Muscle of back (tissue), 13 donors: ENCODE results near the gene KIF18B. TPM values are rescaled to one million over a fixed set of nuclear protein-coding genes. Genes with fewer than 3 reads are reported as not detected.

Source experiments
- DNase-seq, 3 donors: peaks; one replicate each; pipeline versions ENCODE4 v3.0.0 to v3.0.0-alpha.2; 2013
- long read RNA-seq, 9 donors: transcript quantifications; one replicate each; lab custom pipeline, GENCODE V29; 2026
- polyA plus RNA-seq, 10 donors: library from polyadenylated mRNA; unstranded; fragments of 120-200 nt; gene quantifications; one replicate each; pipeline ENCODE4 v1.2.1, GENCODE V29; 2013; ENCODE audit not compliant: insufficient read length in 10 of 10

The KIF18B gene
- polyA plus RNA-seq, result 10 to 100 TPM in 2 of 10 donors, 1 to 10 TPM in 8; 5.2 to 12.1 (median 7.3) TPM
- long read RNA-seq, donor 1, result 0 reads
- long read RNA-seq, donor 2, result 0 reads
- long read RNA-seq, donor 3, result 0 reads
- long read RNA-seq, donor 4, partial matches to known transcripts, result 5 of 5 reads
- long read RNA-seq, donor 4, other reads (novel, unspliced or antisense), result 0 of 5 reads
- long read RNA-seq, donor 5, result 0 reads
- long read RNA-seq, donor 6, result 0 reads
- long read RNA-seq, donor 7, result 0 reads
- long read RNA-seq, donor 8, partial matches to known transcripts, result 0 of 1 reads
- long read RNA-seq, donor 8, other reads (novel, unspliced or antisense), result 0 of 1 reads
- long read RNA-seq, donor 9, result 0 reads

DNA sequence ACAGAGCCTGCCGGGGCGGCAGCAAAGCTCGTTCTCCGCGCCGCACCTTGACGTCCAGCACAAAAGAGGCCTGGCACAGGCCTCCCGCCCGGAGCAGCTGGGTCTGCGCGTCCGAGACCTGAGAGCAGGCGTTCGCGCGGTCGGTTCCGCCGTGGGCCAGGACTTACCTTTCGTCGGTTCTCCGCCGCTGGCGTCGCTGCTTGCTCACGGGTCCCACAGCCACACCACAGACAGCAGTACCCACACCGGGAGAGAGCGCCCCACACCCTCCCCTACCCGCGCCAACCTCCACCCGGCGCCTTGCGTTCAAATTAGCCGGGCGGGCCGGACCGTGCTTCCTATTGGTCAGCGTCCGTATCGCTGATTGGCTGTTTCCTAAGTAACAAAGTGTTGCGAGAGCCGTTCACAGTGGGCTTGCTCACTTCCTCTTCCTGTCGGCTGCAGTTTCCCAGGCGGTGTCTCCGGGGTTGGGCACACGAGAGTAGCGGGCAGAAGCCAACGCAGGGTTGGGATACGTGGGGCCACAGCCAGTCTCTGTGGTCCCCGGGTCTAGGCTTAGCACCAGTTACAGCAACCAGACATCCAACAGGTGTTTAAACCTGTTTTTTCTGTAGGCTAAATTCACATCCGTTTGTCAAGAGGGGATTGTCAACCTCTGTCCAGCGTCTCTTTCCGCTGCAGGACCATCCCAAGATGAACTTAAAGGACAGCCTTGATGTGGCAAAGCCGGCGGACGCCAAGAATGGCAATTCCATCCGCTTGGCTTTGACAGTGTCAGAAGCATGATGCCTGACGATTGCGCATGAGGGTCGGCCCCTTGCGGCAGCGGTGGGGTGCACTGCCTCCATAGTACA, at the start of gene KIF18B:
Gene KIF18B (minus strand): TSS at position 313 of the 854 bp plus-strand sequence. CDS start 11,429 bp downstream, outside the sequence.
- DNase-seq, result peak; percentile 92 to 96 (median 94)

DNA sequence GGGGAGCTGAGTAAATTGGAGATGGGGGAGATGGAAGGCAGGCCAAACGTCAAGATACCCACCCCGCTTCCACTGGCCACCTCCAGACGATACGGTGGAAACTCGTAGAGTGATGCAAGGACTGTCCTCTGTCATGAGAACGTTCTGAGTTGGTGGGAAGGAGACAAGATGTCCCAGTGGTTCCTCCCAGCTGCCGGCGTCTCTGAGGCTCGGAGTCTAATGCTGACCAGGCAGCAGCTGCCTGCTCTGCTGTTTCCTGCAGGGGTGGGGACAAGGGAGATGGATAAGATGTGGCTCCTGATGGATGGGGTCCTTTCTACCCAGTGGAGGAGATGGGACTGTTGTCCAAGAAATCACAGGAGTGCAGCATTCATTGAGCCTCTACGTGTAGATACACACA, 48.7 kb upstream of the KIF18B start:
- DNase-seq, result no peak

DNA sequence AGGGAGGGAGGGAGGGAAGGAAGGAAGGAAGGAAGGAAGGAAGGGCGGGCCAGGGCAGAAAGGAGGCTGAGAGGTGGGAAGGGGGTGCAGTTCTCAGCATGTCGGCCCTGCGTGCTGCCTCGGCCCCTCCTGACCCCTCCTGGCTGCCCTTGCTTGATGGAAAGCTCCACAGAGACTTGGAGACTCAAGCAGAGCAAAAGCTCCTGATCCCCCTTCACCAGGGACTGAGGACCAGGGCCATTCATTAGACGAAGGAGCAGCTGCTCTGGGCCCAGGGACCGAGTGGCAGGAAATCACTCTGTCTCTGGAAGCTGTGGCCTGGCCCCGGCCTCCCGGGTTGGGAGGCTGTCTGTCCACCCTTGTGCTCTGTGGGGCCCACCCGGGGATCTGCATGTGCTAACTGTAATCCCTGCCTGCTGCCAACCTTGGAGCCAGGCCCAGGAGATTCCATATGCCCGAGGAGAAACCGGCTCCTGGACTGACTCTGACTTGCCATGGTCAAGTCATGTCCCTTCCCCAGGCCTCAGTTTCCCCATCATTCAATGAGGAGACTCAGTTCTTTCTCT, 47.9 kb upstream of the KIF18B start:
- peak in 1 of 3 donors; percentile 46 for DNase-seq

DNA sequence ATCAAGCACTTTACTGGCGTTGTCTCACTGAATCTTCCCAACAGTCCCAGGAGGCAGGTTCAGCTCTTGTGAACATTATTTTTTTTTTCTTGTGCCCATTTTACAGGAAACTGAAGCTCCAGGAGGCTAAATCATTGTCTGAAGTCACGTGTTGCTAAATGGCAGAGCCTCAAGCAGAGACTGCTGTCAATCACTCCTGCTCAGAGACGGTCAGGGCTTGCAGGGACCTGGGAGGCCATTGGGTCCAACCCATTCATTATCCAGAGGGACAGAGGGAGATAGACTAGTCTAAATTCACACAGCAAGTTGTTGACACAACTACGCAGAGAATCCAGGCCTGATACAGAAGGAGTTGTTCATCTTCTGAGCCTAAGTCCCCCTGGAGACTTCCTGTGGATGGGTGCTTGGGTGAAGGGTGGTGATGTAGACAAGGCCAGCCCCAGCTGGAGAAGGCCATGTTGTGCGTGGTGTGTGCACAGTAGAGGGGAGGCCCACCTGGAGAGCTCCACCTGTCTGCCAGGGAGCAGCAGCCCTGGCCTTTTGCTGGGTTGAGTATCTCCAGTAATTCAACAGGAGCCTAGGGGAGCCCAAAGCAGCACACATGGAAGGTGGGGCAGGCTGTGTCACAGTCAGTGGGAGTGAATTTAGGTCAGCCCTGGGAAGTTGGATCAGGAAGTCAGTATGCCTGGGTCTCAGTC, 44.8 kb upstream of the KIF18B start:
- DNase-seq, result no peak

DNA sequence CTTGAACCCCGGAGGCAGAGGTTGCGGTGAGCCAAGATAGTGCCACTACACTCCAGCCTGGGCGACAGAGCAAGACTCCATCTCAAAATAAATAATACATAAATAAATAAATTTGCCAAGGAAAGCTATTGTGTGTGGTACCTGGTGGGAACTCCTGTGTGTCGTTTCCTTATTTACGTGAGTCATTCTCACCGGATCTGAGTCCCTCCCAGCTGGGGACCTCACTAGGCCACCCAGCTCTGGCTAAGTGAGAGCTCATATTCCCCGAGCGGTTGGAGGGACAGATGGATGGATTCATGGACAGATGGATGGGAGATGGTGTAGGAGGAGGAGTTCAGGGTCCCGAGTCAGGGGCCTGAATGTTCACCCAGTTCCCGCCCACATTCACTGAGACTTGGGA, 43.4 kb upstream of the KIF18B start:
- no peak for DNase-seq

DNA sequence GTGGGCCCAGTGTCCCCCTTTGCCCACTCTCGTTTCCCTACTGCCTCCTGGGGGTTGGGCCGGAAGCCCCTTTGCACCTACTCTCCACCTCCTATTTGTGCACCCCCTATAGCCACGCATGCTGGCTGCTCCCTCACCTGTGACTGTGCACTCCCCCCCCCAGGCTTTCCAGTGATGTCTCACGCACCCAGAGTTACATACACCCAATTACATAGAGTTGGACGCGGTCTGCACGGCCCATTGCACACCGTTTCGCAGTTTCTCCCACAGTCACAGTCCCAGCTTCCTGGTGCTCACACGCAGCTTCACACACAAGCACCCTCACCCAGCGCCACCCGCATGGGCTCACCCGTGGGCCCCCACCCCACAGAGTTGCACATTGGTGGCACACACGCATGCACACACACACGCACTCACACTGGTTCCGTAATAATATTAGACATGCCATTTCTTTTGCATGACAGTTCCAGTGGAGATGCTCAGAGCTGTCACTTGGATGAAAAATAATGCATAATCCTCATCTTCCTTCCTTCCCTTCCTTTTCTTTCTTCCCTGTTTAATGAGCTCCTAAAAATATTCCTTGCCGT, 42.1 kb upstream of the KIF18B start:
- no peak for DNase-seq

DNA sequence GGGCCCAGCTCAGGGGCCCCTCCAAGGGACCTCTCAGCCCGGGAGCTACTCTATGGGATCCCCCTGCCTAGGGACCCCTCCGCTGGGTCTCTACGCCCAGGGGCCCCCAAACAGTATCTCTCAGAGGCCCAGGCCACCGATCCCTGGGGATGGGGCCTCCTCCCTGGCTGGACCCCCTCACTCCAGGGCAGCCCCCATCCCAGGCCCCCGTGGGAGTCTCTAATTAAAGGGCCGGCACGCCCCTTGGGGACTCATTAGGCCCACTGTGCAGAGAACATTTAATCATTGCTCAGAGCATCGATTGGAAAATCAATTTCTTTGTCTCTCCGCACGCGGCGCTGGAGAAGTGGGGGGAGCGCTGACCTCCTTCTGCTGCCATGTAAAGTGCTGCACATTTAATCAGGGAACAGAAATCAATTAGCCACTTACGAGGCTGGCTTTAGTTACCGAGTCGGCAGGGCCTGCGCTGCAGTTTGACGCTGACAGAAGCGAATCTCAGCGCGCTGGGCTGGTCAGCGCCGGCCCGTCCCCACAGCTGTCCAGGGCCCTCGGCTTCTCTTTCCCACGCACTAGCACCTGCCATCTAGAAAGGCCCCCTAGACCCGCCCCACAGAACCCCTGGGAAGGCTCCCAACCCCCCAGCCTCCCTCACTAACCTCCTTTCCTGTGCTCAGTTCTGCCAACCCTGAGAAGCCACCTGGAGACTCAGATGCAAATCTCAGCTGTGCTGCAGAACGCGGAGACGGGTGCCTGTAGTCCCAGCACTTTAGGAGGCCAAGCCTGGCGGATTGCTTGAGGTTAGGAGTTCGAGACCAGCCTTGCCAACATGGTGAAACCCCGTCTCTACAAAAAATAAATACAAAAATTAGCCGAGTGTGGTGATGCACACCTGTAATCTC, 40.7 kb upstream of the KIF18B start:
- DNase-seq, result peak in 1 of 3 donors; percentile 37

DNA sequence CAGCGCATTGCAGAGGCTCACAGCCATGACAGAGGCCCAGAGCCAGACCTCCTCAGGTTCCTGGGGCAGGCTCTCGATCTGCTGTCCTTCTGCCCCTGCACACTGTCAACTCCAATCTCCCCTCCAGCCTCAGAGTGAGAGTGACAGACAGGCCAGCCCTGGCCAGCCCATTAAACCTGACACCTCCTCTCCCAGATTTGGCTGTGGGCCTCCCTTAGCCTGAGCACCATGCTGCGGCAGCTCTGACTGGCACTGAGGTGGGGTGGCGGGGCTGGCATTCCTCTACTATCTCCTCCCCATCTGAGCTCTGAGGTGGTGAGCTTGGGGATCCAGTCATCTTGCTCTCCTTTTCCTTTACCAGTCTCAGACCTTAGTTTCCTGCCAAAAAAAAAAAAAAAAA, 36.0 kb upstream of the KIF18B start:
- DNase-seq, result no peak

DNA sequence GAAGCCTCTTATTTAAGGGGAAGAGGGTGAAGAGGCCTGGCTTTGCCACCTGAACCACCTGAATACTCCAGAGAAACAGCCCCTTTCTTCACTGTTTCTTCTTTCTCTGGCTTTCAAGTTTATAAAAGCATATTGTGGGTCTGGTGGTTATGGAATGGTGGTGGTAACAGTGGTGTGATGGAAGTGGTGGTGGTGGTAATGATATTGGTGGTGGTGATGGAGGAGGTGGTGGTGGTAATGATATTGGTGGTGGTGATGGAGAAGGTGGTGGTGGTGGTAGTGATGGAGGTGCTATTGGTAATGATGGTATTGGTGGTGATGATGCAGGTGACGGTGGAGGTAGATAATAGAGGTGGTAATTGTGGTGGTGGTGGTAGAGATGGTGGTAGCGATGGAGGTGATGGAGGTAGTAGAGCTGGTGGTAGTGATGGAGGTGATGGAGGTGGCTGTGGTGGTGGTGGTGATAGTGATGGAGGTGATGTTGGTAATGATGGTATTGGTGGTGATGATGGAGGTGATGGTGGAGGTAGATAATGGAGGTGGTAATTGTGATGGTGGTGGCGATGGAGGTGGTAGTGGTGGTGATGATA, 34.6 kb upstream of the KIF18B start:
- no peak for DNase-seq

DNA sequence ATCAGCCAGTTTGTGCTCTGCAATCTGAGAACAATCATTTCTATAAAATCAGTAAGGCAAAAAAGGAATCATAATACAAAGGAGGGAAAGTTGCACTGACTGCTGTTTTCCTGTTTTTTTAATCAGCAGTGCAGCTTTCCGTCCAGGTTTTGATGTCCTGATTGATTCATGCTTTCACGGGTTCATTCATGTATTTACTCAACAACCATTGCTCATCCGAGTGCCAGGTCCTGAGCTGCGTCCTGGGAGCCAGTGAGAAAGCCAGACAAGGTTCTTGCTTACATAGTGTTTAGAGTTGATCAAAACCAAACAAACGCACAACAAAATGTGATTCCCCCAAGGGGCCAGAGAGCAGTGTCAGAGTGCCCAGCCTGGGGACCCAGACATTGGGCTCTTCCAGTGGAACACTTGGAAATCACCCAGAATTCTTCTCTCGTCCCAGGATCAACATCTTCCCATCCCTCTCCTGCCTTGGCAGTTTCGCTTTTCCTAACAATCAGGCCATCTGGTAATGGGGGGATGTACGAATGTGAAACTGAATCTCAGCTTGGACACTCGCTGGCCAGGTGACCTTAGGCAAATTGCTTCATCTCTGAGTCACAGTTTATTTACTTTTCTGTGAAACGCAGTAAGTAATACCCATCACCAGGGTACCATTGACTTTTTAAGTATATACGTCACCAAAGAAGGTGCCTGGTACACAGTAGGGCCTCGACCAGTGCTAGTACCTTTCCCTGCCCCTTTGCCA, 33.8 kb upstream of the KIF18B start:
- DNase-seq, result peak in 1 of 3 donors; percentile 37

DNA sequence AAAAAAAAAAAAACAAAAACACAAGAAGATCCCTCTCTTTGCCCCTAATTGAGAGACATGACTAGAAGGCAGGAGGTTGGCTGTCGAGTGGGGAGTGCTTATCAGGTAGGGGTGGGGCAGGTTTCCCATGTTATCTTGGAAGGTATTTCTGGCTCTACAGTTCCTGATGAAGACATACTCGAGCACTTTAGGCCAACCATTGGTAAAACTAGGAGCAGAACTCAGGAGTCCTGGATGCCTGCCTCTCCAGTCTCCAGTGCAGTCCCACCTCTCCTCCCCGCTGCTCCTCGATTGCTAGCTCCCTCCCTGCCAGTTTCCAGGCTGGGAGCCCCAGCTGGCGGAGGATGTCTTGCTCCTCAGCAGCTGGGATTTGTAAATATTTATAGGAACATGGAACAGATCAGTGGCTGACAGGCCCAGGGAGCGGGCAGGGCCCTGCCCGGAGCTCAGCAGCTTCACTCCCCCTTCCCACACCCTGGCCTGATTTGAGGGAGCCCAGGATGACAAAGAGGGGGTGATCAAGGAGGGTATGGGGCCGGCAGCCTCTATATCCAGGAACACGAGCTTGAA, 31.9 kb upstream of the KIF18B start:
- peak in 2 of 3 donors; percentile 45 to 61 for DNase-seq

DNA sequence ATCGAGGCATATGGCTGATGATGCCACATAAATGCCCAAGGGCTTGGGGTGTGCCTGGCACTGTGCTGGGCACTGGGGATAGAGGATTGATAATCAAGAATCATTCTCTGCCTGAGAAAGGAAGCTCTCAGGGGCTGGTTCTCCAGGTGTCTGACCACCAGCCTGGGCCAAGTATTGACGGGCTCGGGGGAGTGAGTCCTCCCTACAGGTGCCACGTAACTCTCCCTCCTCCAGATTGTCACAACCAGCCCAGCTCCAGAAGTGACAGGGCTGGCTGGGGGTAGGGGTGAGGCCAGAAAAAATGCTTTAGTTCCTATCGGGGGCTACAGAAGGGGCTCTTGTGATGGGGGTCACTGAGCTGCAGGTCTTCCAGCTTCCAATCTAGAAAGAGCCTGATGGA, 31.2 kb upstream of the KIF18B start:
- DNase-seq, result no peak

DNA sequence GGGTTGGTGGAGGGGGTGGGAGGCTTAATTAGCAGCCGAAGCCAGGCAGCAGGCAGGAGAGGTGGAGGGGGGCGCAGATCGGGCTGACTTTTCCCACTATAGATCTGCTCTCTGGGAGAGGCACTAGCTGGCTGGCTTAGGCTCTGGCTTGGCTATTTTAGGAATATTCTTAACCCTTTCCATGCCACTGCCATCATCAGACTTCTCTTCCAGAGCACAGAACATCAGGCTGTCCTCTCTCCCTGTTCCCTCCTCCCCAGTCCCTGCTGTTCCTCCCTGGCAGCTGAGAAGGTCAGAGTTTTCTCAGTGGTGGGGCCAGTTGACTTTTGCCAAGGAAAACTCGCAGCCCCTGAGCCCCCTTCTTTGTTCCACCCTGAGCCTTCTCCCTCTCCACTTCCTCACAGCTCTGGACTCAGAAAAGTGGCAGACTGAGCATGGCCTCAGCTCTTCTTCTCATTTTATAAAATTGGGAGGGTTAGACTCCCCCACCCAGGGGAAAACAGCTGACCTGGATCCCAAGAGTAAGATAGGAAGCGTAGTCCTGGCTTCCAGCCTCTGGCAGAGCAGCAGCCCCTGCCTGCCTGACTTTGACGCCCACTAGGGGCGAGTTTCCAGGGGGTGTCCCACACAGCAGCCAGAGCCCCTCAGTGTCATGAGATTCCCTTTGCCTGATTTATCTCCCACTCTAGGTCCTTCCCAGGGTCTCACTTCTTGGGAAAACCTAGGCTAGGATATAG, 30.4 kb upstream of the KIF18B start:
- peak in 1 of 3 donors; percentile 43 for DNase-seq

DNA sequence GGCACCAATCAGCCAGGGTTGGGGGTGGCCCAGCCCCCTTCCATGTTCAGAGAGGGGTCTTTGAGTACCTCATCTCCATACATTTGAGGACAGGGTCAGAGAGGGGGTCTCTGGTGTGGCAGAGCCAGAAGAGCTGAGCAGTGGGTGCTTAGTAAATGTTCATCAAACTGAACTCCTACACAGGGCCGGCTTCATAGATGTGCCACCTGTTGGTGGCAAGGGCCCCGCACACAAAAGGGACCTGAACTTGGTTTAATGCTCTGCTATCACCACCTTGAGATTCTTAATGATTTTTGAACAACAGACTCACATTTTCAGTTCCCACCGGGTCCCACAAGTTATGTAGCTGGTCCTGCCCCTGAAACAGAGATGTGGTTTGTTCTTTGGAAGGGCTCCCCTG, 29.5 kb upstream of the KIF18B start:
- DNase-seq, result no peak

DNA sequence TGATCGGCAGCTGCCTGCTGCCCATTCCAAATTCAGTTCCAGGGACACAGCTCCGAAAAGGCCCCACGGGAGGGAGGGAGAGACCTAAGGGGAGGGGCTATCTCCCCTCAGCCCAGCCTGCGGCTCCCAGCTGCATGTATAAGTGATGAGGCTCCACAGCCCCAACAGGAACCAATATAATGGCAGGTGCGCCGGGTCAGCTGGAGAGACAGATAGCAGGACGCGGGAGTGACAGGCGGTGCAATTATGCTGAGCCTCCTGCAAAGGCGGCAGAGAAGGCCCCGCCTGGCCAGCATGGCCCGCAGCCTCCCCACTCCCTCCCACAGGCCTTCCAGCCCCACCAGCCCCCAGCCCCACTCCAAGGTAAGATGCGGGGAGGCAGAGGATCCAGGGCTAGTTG, 28.6 kb upstream of the KIF18B start:
- DNase-seq, result no peak

DNA sequence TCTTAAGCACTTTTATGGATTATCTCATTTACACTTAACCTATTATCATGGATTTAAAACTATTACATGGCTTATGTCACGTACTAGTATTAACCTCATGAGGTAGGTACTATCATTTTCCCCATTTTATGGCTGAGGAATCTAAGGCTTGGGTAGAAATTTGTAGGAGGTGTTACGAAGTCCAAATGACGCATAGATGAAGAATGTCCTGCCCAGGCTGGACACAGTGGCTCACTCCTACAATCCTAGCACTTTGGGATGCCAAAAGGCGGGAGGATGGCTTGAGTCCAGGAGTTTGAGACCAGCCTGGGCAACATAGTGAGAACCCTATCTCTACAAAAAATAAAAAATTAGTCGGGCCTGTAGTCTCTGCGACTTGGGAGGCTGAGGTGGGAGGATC, 25.4 kb upstream of the KIF18B start:
- DNase-seq, result no peak

DNA sequence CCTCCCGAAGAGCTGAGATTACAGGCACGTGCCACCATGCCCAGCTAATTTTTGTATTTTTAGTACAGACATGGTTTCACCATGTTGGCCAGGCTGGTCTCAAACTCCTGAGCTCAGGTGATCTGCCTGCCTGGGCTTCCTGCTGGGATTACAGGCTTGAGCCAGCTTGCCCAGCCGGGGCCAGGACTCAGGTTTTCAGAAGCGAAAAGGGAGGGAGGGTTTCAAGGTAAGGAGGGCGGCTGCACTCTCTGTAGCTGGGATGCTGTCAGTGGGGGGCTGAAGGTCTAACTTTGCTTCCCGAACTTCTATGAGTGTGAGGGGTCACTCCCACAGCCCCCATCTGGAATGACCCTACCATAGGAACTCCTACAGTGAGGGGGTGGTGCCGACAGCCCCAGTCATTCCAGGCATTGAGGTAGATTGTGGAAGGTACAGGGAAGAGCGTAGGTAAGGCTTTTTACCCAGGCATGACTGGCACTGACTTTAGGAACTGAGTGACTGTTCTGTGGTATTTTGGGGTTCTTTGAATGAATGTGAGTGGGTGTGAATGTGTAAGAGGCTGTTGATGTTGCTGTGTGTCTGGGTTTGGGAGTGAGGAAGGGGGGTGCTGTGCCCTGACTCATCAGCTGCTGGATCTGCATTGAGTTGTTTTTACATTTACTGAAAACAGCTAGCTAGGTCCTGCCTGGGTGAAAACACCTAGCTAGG, 24.4 kb upstream of the KIF18B start:
- DNase-seq, result no peak
